ENCODE results near the gene LEMD3.

The LEMD3 gene

DNA sequence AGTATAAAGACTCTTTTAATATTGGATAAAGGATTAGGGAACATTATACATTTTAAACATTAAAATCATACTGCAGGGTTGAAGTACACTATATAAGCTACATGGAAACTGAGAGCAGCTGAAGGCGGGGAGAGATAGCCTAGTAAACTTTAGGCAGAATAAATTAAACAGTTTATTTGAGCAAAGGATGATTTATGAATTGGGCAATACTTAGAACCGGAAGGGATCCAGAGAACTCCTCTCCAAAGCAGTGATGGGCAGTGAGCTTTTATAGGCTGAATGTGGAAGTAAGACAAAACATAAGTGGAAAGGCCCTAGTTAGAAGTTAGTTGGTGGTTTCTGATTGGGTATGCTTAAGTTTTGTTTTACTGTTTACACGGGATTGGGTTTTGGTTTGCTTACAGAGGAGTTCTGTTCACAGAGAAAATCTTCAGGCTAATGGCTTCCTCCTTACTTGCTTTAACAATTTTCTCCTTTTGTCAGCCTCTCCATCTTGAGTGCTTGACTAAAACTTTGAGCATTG, 18.9 kb downstream of the LEMD3 start:
- no peaks in the 10 kb centered on the region for H3K27me3 ChIP-seq (replicated peaks; ENCODE audit: control insufficient read depth, insufficient read depth, low read length, poor library complexity, severe bottlenecking)
- no peak overlapping the region for H3K4me3 ChIP-seq (ENCODE audit: insufficient read depth, low read depth, low read length, poor library complexity, severe bottlenecking)
- H3K36me3 ChIP-seq (ENCODE audit: control insufficient read depth, insufficient read depth, low read length) = no peaks in the 10 kb centered on the region
- no peak for DNase-seq
- H3K9me3 ChIP-seq (ENCODE audit: control insufficient read depth, low read length) = no peaks in the 10 kb centered on the region
- H3K27ac ChIP-seq (ENCODE audit: insufficient read depth, low read length, poor library complexity, severe bottlenecking) = no peak overlapping the region
- H3K4me1 ChIP-seq (ENCODE audit: control insufficient read depth, insufficient read depth, low read length, poor library complexity, severe bottlenecking) = no peaks in the 10 kb centered on the region

DNA sequence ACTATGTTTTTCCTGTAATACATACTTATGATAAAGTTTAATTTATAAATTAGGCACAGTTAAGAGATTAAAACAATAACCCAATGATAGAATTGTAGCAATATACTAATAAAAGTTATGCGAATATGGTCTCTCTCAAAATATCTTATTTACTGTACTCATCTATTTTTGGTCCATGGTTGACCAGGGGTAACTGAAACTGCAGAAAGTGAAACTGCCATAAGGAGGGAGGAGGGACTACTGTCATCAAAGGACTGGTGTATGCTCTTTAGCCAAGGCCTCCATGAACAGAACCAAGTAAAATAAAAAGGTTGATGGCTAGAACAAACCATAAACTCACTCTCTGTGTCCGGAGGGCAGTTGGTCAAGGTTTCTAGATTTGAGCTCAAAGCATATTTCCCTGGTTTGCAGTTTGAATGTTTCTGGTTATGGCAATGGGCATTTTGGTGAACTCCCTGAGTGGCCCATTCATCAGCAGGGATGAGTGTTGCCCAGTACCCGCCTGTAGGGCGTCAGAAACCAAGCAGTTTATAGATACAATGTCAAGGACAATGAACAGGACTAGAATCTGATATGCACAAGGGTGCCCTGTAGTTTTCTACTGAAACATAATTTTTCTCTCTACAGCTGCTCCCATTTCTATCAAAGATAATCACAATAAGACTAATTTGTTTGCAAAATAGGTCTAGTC, 19.8 kb downstream of the LEMD3 start:
- Histone ChIP-seq H3K4me1 (ENCODE audit: control insufficient read depth, insufficient read depth, low read length, poor library complexity, severe bottlenecking) (no peaks in the 10 kb centered on the region), H3K9me3 (ENCODE audit: control insufficient read depth, low read length) (no peaks in the 10 kb centered on the region), H3K27ac (ENCODE audit: insufficient read depth, low read length, poor library complexity, severe bottlenecking) (no peak overlapping the region), H3K36me3 (ENCODE audit: control insufficient read depth, insufficient read depth, low read length) (no peaks in the 10 kb centered on the region), H3K27me3 (replicated peaks; ENCODE audit: control insufficient read depth, insufficient read depth, low read length, poor library complexity, severe bottlenecking) (no peaks in the 10 kb centered on the region), H3K4me3 (ENCODE audit: insufficient read depth, low read depth, low read length, poor library complexity, severe bottlenecking) (no peak overlapping the region)
- no peak for DNase-seq

- H3K4me3 ChIP-seq (ENCODE audit: insufficient read depth, low read depth, low read length, poor library complexity, severe bottlenecking) = no peak overlapping the region
- H3K9me3 ChIP-seq (ENCODE audit: control insufficient read depth, low read length) = no peaks in the 10 kb centered on the region
- H3K27me3 ChIP-seq (replicated peaks; ENCODE audit: control insufficient read depth, insufficient read depth, low read length, poor library complexity, severe bottlenecking) = no peaks in the 10 kb centered on the region
- H3K36me3 ChIP-seq (ENCODE audit: control insufficient read depth, insufficient read depth, low read length) = peaks cover 6% of the 10 kb centered on the region
- no peak for DNase-seq
- H3K4me1 ChIP-seq (ENCODE audit: control insufficient read depth, insufficient read depth, low read length, poor library complexity, severe bottlenecking) = no peaks in the 10 kb centered on the region
- H3K27ac ChIP-seq (ENCODE audit: insufficient read depth, low read length, poor library complexity, severe bottlenecking) = no peak overlapping the region
Measured at GRCh38 chr12:65192963-65193516, 23.7 kb downstream of the LEMD3 start.

GRCh38 chr12:65194949-65195348, 25.6 kb downstream of the LEMD3 start:
- H3K36me3 ChIP-seq (ENCODE audit: control insufficient read depth, insufficient read depth, low read length) = peaks cover 6% of the 10 kb centered on the region
- H3K4me3 ChIP-seq (ENCODE audit: insufficient read depth, low read depth, low read length, poor library complexity, severe bottlenecking) = no peak overlapping the region
- H3K27ac ChIP-seq (ENCODE audit: insufficient read depth, low read length, poor library complexity, severe bottlenecking) = no peak overlapping the region
- no peaks in the 10 kb centered on the region for H3K4me1 ChIP-seq (ENCODE audit: control insufficient read depth, insufficient read depth, low read length, poor library complexity, severe bottlenecking)
- no peak for DNase-seq
- H3K27me3 ChIP-seq (replicated peaks; ENCODE audit: control insufficient read depth, insufficient read depth, low read length, poor library complexity, severe bottlenecking) = no peaks in the 10 kb centered on the region
- H3K9me3 ChIP-seq (ENCODE audit: control insufficient read depth, low read length) = no peaks in the 10 kb centered on the region

- H3K36me3 ChIP-seq (ENCODE audit: control insufficient read depth, insufficient read depth, low read length) = peaks cover 6% of the 10 kb centered on the region
- H3K4me3 ChIP-seq (ENCODE audit: insufficient read depth, low read depth, low read length, poor library complexity, severe bottlenecking) = no peak overlapping the region
- H3K27me3 ChIP-seq (replicated peaks; ENCODE audit: control insufficient read depth, insufficient read depth, low read length, poor library complexity, severe bottlenecking) = no peaks in the 10 kb centered on the region
- no peaks in the 10 kb centered on the region for H3K4me1 ChIP-seq (ENCODE audit: control insufficient read depth, insufficient read depth, low read length, poor library complexity, severe bottlenecking)
- H3K9me3 ChIP-seq (ENCODE audit: control insufficient read depth, low read length) = no peaks in the 10 kb centered on the region
- H3K27ac ChIP-seq (ENCODE audit: insufficient read depth, low read length, poor library complexity, severe bottlenecking) = no peak overlapping the region
- DNase-seq = no peak
Measured at GRCh38 chr12:65195387-65196055, 26.1 kb downstream of the LEMD3 start.

DNA sequence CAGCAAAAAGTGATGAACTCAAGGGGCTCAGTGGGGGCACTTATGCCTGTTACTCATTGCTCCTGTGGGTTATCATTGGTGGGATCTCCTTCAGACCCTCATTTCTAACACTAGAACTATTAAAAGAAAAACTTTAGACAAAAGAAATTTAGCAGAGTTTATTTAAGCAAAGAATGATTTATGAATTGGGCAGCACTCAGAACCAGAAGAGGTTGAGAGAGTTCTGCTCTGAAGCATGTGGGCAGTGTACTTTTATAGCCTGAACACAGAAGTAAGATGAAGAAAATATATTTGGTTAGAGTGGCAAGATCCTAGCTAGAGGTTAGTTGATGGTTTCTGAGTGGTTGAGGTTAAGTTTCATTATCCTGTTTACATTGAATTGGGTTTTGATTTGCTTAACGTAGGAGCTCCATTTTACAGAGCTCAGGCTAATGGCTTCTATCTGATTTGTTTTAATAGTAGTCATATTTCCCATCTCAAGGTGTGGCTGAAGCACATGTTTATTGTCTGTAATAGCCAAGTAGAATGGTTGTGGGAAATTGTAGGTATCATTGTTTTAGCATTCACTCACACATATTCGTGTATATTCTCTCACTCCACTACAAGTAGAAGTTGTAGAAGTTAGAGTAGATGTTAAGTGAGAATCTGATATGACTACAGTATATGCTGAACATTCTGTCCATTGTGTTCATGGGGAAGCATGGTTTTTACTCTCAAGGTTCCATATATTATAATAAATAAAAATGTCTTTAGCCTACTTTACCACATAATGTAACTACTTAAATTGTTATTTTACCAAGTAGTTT, 27.6 kb downstream of the LEMD3 start:
- peaks cover 6% of the 10 kb centered on the region for H3K36me3 ChIP-seq (ENCODE audit: control insufficient read depth, insufficient read depth, low read length)
- H3K27me3 ChIP-seq (replicated peaks; ENCODE audit: control insufficient read depth, insufficient read depth, low read length, poor library complexity, severe bottlenecking) = no peaks in the 10 kb centered on the region
- H3K9me3 ChIP-seq (ENCODE audit: control insufficient read depth, low read length) = no peaks in the 10 kb centered on the region
- no peak for DNase-seq
- no peaks in the 10 kb centered on the region for H3K4me1 ChIP-seq (ENCODE audit: control insufficient read depth, insufficient read depth, low read length, poor library complexity, severe bottlenecking)
- no peak overlapping the region for H3K4me3 ChIP-seq (ENCODE audit: insufficient read depth, low read depth, low read length, poor library complexity, severe bottlenecking)
- H3K27ac ChIP-seq (ENCODE audit: insufficient read depth, low read length, poor library complexity, severe bottlenecking) = no peak overlapping the region

- Histone ChIP-seq H3K9me3 (ENCODE audit: control insufficient read depth, low read length) (no peaks in the 10 kb centered on the region), H3K4me3 (ENCODE audit: insufficient read depth, low read depth, low read length, poor library complexity, severe bottlenecking) (no peak overlapping the region), H3K27me3 (replicated peaks; ENCODE audit: control insufficient read depth, insufficient read depth, low read length, poor library complexity, severe bottlenecking) (no peaks in the 10 kb centered on the region), H3K36me3 (ENCODE audit: control insufficient read depth, insufficient read depth, low read length) (peaks cover 6% of the 10 kb centered on the region), H3K4me1 (ENCODE audit: control insufficient read depth, insufficient read depth, low read length, poor library complexity, severe bottlenecking) (no peaks in the 10 kb centered on the region), H3K27ac (ENCODE audit: insufficient read depth, low read length, poor library complexity, severe bottlenecking) (no peak overlapping the region)
- DNase-seq = no peak
Measured at GRCh38 chr12:65199604-65200003, 30.2 kb downstream of the LEMD3 start.

GRCh38 chr12:65200007-65200665, 30.8 kb downstream of the LEMD3 start:
- H3K27me3 ChIP-seq (replicated peaks; ENCODE audit: control insufficient read depth, insufficient read depth, low read length, poor library complexity, severe bottlenecking) = no peaks in the 10 kb centered on the region
- no peaks in the 10 kb centered on the region for H3K4me1 ChIP-seq (ENCODE audit: control insufficient read depth, insufficient read depth, low read length, poor library complexity, severe bottlenecking)
- DNase-seq = no peak
- no peak overlapping the region for H3K27ac ChIP-seq (ENCODE audit: insufficient read depth, low read length, poor library complexity, severe bottlenecking)
- H3K4me3 ChIP-seq (ENCODE audit: insufficient read depth, low read depth, low read length, poor library complexity, severe bottlenecking) = no peak overlapping the region
- H3K9me3 ChIP-seq (ENCODE audit: control insufficient read depth, low read length) = no peaks in the 10 kb centered on the region
- peaks cover 6% of the 10 kb centered on the region for H3K36me3 ChIP-seq (ENCODE audit: control insufficient read depth, insufficient read depth, low read length)

GRCh38 chr12:65203376-65203775, 34.0 kb downstream of the LEMD3 start:
- no peaks in the 10 kb centered on the region for H3K4me1 ChIP-seq (ENCODE audit: control insufficient read depth, insufficient read depth, low read length, poor library complexity, severe bottlenecking)
- H3K9me3 ChIP-seq (ENCODE audit: control insufficient read depth, low read length) = no peaks in the 10 kb centered on the region
- no peaks in the 10 kb centered on the region for H3K27me3 ChIP-seq (replicated peaks; ENCODE audit: control insufficient read depth, insufficient read depth, low read length, poor library complexity, severe bottlenecking)
- H3K4me3 ChIP-seq (ENCODE audit: insufficient read depth, low read depth, low read length, poor library complexity, severe bottlenecking) = no peak overlapping the region
- no peaks in the 10 kb centered on the region for H3K36me3 ChIP-seq (ENCODE audit: control insufficient read depth, insufficient read depth, low read length)
- no peak for DNase-seq
- no peak overlapping the region for H3K27ac ChIP-seq (ENCODE audit: insufficient read depth, low read length, poor library complexity, severe bottlenecking)
